Effector CD8-positive, alpha-beta T cell (primary cell): Measurements from ENCODE around the gene CASK.

Source experiments
- DNase-seq: peaks from one replicate; lab custom pipeline; 2025; lab: John Stamatoyannopoulos, UW

Gene CASK

GRCh38 chrX:41837270-41837944 lies 85.9 kb downstream of the CASK start:
- DNase-seq = no peak

GRCh38 chrX:41828826-41829225 lies 94.5 kb downstream of the CASK start:
- no peak for DNase-seq

- DNase-seq = no peak
Observed at GRCh38 chrX:41827886-41828285, 95.5 kb downstream of the CASK start.

GRCh38 chrX:41825796-41826195 lies 97.6 kb downstream of the CASK start:
- no peak for DNase-seq

- no peak for DNase-seq
Observed at GRCh38 chrX:41824551-41824950, 98.8 kb downstream of the CASK start.

- DNase-seq = no peak
Observed at GRCh38 chrX:41823402-41823801, 100.0 kb downstream of the CASK start.

- no peak for DNase-seq
Observed at GRCh38 chrX:41822892-41823291, 100.5 kb downstream of the CASK start.

GRCh38 chrX:41808047-41808446 lies 115.3 kb downstream of the CASK start:
- no peak for DNase-seq

GRCh38 chrX:41802958-41803357 lies 120.4 kb downstream of the CASK start:
- DNase-seq = no peak

- DNase-seq = no peak
Observed at GRCh38 chrX:41799661-41800060, 123.7 kb downstream of the CASK start.

GRCh38 chrX:41796577-41796976 lies 126.8 kb downstream of the CASK start:
- DNase-seq = no peak

GRCh38 chrX:41796046-41796445 lies 127.3 kb downstream of the CASK start:
- no peak for DNase-seq

GRCh38 chrX:41789374-41789773 lies 134.0 kb downstream of the CASK start:
- no peak for DNase-seq

- DNase-seq = no peak
Observed at GRCh38 chrX:41785685-41786084, 137.7 kb downstream of the CASK start.

- DNase-seq = no peak
Observed at GRCh38 chrX:41781500-41781899, 141.9 kb downstream of the CASK start.

GRCh38 chrX:41779941-41780340 lies 143.4 kb downstream of the CASK start:
- DNase-seq = no peak

- DNase-seq = no peak
Observed at GRCh38 chrX:41779030-41779564, 144.3 kb downstream of the CASK start.

- DNase-seq = no peak
Observed at GRCh38 chrX:41761702-41762101, 161.7 kb downstream of the CASK start.

- DNase-seq = no peak
Observed at GRCh38 chrX:41761169-41761568, 162.2 kb downstream of the CASK start.

GRCh38 chrX:41759817-41760216 lies 163.5 kb downstream of the CASK start:
- no peak for DNase-seq

GRCh38 chrX:41758401-41758800 lies 165.0 kb downstream of the CASK start:
- no peak for DNase-seq

GRCh38 chrX:41750716-41751115 lies 172.6 kb downstream of the CASK start:
- no peak for DNase-seq

- no peak for DNase-seq
Observed at GRCh38 chrX:41739871-41740270, 183.5 kb downstream of the CASK start.

- DNase-seq = no peak
Observed at GRCh38 chrX:41737065-41737464, 186.3 kb downstream of the CASK start.
